H1 (cell line): ENCODE measurements around the gene SNX17.
"Not testable (repeated sequence)": the region's sequence is repeated elsewhere in the genome, so short reads cannot be mapped to it uniquely, and the experiment has no call there.

ENCODE experiments used
- EZH2 ChIP-seq: fragments of 200-600 bp; sonication (generic); IDR thresholded peaks from 2 replicates; pipeline ENCODE4 v1.7.1; 2012; ENCODE audit warnings: low read depth, mild to moderate bottlenecking, moderate library complexity, low read length, inconsistent platforms; ENCODE audit not compliant: severe bottlenecking
- TF ChIP-seq, protein P1 (sequence below), 3 experiments: IDR thresholded peaks; 1 replicate in 2 of 3; 2 replicates in 1 of 3; pipeline versions ENCODE4 v1.5.1 to v1.6.1; 2011; ENCODE audit warnings: low read length in 3 of 3, mild to moderate bottlenecking in 3 of 3, inconsistent platforms in 2 of 3, low read depth in 1 of 3, moderate library complexity in 1 of 3; ENCODE audit not compliant: insufficient read depth in 1 of 3; ENCODE audit errors: control extremely low read depth in 1 of 3

DNA sequence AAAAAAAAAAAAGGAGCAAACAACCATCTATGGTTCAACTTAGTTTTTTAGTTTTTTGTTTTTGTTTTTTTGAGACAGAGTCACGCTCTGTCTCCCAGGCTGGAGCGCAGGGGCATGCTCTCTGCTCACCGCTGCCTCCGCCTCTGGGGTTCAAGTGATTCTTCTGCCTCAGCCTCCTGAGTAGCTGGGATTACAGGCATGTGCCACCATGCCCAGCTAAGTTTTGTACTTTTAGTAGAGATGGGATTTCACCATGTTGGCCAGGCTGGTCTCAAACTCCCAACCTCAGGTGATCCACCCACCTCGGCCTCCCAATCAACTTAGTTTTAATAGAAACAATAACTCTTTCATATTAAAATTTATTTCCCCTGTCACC lies 17.0 kb upstream of the SNX17 start:
- TF ChIP-seq, protein P1, sequence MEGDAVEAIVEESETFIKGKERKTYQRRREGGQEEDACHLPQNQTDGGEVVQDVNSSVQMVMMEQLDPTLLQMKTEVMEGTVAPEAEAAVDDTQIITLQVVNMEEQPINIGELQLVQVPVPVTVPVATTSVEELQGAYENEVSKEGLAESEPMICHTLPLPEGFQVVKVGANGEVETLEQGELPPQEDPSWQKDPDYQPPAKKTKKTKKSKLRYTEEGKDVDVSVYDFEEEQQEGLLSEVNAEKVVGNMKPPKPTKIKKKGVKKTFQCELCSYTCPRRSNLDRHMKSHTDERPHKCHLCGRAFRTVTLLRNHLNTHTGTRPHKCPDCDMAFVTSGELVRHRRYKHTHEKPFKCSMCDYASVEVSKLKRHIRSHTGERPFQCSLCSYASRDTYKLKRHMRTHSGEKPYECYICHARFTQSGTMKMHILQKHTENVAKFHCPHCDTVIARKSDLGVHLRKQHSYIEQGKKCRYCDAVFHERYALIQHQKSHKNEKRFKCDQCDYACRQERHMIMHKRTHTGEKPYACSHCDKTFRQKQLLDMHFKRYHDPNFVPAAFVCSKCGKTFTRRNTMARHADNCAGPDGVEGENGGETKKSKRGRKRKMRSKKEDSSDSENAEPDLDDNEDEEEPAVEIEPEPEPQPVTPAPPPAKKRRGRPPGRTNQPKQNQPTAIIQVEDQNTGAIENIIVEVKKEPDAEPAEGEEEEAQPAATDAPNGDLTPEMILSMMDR (IDR thresholded peaks at IDR 0.05; ENCODE audit: control extremely low read depth in 1 of 3, insufficient read depth in 1 of 3, low read depth in 1 of 3, low read length in 3 of 3) = not testable (repeated sequence)
- TF ChIP-seq EZH2 = not testable (repeated sequence)
